GM23338 (cell line): Measurements from ENCODE around the gene C13orf46. TPM values are rescaled to one million over a fixed set of nuclear protein-coding genes. Genes with fewer than 3 reads are reported as not detected.

Experiments used
- ATAC-seq: fragments of 200-7000 bp; cut with Tn5 transposase; 3 replicates; pipeline ENCODE4 v1.9.1; 2020
- DNase-seq: peaks from one replicate; pipeline ENCODE4 v3.0.0-alpha.2; 2015; ENCODE audit warnings: low spot score
- H2AFZ ChIP-seq: fragments of 200-600 bp; sonication (generic); 2 replicates; pipeline ENCODE4 v1.8.0; 2016; ENCODE audit warnings: antibody characterized with exemption, mild to moderate bottlenecking, moderate library complexity
- H3F3A ChIP-seq: fragments of 200-600 bp; sonication (generic); replicated peaks from 2 replicates; pipeline ENCODE4 v1.8.0; 2017; ENCODE audit warnings: antibody characterized with exemption, mixed run types, low read depth
- H3K27ac ChIP-seq: fragments of 200-600 bp; sonication (generic); 2 replicates; pipeline ENCODE4 v1.6.1; 2016; ENCODE audit warnings: low read depth
- H3K27me3 ChIP-seq: fragments of 200-600 bp; sonication (generic); 2 replicates; pipeline ENCODE4 v1.8.0; 2016; ENCODE audit warnings: mild to moderate bottlenecking, mixed run types, moderate library complexity; ENCODE audit not compliant: insufficient read depth
- H3K36me3 ChIP-seq: fragments of 200-600 bp; sonication (generic); 2 replicates; pipeline ENCODE4 v1.8.0; 2016; ENCODE audit warnings: mild to moderate bottlenecking; ENCODE audit not compliant: insufficient read depth
- H3K4me1 ChIP-seq: fragments of 200-600 bp; sonication (generic); 2 replicates; pipeline ENCODE4 v1.8.0; 2016; ENCODE audit warnings: mild to moderate bottlenecking, moderate library complexity; ENCODE audit not compliant: insufficient read depth
- H3K4me2 ChIP-seq: fragments of 200-600 bp; sonication (generic); 2 replicates; pipeline ENCODE4 v1.7.1; 2017; ENCODE audit warnings: mixed run types
- H3K4me3 ChIP-seq: fragments of 200-600 bp; sonication (generic); 2 replicates; pipeline ENCODE4 v1.6.1; 2016; ENCODE audit warnings: mixed run types
- H3K79me2 ChIP-seq: fragments of 200-600 bp; sonication (generic); replicated peaks from 2 replicates; pipeline ENCODE4 v1.8.0; 2017; ENCODE audit warnings: mild to moderate bottlenecking; ENCODE audit not compliant: insufficient read depth
- H3K9me2 ChIP-seq: fragments of 200-600 bp; sonication (generic); 2 replicates; pipeline ENCODE4 v1.8.0; 2017; ENCODE audit not compliant: insufficient read depth
- H4K20me1 ChIP-seq: fragments of 200-600 bp; sonication (generic); replicated peaks from 2 replicates; pipeline ENCODE4 v1.8.0; 2017; ENCODE audit warnings: mild to moderate bottlenecking; ENCODE audit not compliant: insufficient read depth
- H3K27ac Mint-ChIP-seq: 2 replicates; pipeline ENCODE4 v1.8.0; 2020; ENCODE audit warnings: inconsistent platforms, mild to moderate bottlenecking, moderate library complexity, mixed read lengths
- H3K27me3 Mint-ChIP-seq: 3 replicates; pipeline ENCODE4 v1.8.0; 2022; ENCODE audit warnings: low read depth, mild to moderate bottlenecking, moderate library complexity, mixed read lengths, inconsistent platforms; ENCODE audit not compliant: insufficient read depth, poor library complexity
- H3K36me3 Mint-ChIP-seq: 3 replicates; pipeline ENCODE4 v1.8.0; 2021; ENCODE audit warnings: low read depth, mild to moderate bottlenecking, inconsistent platforms, moderate library complexity, mixed read lengths
- H3K4me1 Mint-ChIP-seq: 3 replicates; pipeline ENCODE4 v1.8.0; 2020; ENCODE audit warnings: mild to moderate bottlenecking, inconsistent platforms, mixed read lengths
- H3K4me3 Mint-ChIP-seq: 3 replicates; pipeline ENCODE4 v1.8.0; 2021; ENCODE audit warnings: moderate library complexity, mild to moderate bottlenecking, inconsistent platforms, mixed read lengths
- H3K9me3 Mint-ChIP-seq: 3 replicates; pipeline ENCODE4 v1.8.0; 2020; ENCODE audit warnings: moderate library complexity, mild to moderate bottlenecking, inconsistent platforms, mixed read lengths
- CREB1 ChIP-seq: fragments of 250-450 bp; sonication (Bioruptor Pico); IDR thresholded peaks from 2 replicates; pipeline ENCODE4 v1.5.0; 2020; ENCODE audit warnings: low read depth, mild to moderate bottlenecking, moderate library complexity
- EZH2 ChIP-seq: fragments of 200-600 bp; sonication (generic); IDR thresholded peaks from one replicate; pipeline ENCODE4 v1.8.0; 2017; ENCODE audit warnings: antibody characterized with exemption, mild to moderate bottlenecking, low read depth; ENCODE audit not compliant: unreplicated experiment
- JUNB ChIP-seq: IDR thresholded peaks from one replicate; pipeline ENCODE4 v1.6.1; 2016; ENCODE audit warnings: antibody characterized with exemption; ENCODE audit not compliant: unreplicated experiment
- NANOG ChIP-seq: IDR thresholded peaks from 2 replicates; pipeline ENCODE4 v1.6.1; 2016; ENCODE audit warnings: antibody characterized with exemption, borderline replicate concordance
- POLR2AphosphoS5 ChIP-seq: IDR thresholded peaks from 2 replicates; pipeline ENCODE4 v1.6.1; 2016; ENCODE audit warnings: antibody characterized with exemption, low read depth
- STAT1 ChIP-seq: IDR thresholded peaks from one replicate; pipeline ENCODE4 v1.6.1; 2016; ENCODE audit warnings: antibody characterized with exemption; ENCODE audit not compliant: unreplicated experiment
- ZNF114 ChIP-seq: fragments of 250-450 bp; sonication (Bioruptor Pico); IDR thresholded peaks from 2 replicates; pipeline ENCODE4 v1.5.0; 2020; ENCODE audit warnings: mild to moderate bottlenecking, moderate library complexity
- ZNF331 ChIP-seq: fragments of 250-450 bp; sonication (Bioruptor Pico); IDR thresholded peaks from 2 replicates; pipeline ENCODE4 v1.5.0; 2020; ENCODE audit warnings: low read depth, mild to moderate bottlenecking, moderate library complexity
- polyA plus RNA-seq: library from polyadenylated mRNA; unstranded; fragments of >200 nt; fragmentation: Nextera tagmentation; extraction: Ambion mirVana; gene quantifications from 2 replicates; pipeline ENCODE4 v1.2.1, GENCODE V29; 2016
- total RNA-seq: library from RNA; depleted of rRNA; stranded (reverse); fragments of >200 nt; shearing (Covaris generic); gene quantifications from 2 replicates; pipeline ENCODE4 v1.2.3, GENCODE V29; 2014
- TF ChIP-seq, protein P1 (sequence below): IDR thresholded peaks from one replicate; pipeline ENCODE4 v1.6.1; 2018; ENCODE audit warnings: antibody characterized with exemption; ENCODE audit not compliant: unreplicated experiment
- TF ChIP-seq, protein P2 (sequence below), 2 experiments: fragments of 200-600 bp in 1 of 2; sonication (generic) in 1 of 2; conservative IDR thresholded peaks; 2 replicates each; pipeline versions ENCODE4 v1.5.1 to v1.6.1; 2016 to 2017; ENCODE audit warnings: antibody characterized with exemption in 2 of 2, low read depth in 2 of 2, mild to moderate bottlenecking in 2 of 2, moderate library complexity in 1 of 2
- TF ChIP-seq, protein P3 (sequence below): IDR thresholded peaks from 2 replicates; pipeline ENCODE4 v1.6.1; 2016; ENCODE audit warnings: antibody characterized with exemption
- TF ChIP-seq, protein P4 (sequence below): fragments of 250-450 bp; sonication (Bioruptor Pico); IDR thresholded peaks from 2 replicates; pipeline ENCODE4 v1.5.0; 2020; ENCODE audit warnings: mild to moderate bottlenecking, moderate library complexity

The C13orf46 gene
- total and polyA plus RNA-seq, 2 experiments from 2014 or later = 0.44 to 1.5 TPM

DNA sequence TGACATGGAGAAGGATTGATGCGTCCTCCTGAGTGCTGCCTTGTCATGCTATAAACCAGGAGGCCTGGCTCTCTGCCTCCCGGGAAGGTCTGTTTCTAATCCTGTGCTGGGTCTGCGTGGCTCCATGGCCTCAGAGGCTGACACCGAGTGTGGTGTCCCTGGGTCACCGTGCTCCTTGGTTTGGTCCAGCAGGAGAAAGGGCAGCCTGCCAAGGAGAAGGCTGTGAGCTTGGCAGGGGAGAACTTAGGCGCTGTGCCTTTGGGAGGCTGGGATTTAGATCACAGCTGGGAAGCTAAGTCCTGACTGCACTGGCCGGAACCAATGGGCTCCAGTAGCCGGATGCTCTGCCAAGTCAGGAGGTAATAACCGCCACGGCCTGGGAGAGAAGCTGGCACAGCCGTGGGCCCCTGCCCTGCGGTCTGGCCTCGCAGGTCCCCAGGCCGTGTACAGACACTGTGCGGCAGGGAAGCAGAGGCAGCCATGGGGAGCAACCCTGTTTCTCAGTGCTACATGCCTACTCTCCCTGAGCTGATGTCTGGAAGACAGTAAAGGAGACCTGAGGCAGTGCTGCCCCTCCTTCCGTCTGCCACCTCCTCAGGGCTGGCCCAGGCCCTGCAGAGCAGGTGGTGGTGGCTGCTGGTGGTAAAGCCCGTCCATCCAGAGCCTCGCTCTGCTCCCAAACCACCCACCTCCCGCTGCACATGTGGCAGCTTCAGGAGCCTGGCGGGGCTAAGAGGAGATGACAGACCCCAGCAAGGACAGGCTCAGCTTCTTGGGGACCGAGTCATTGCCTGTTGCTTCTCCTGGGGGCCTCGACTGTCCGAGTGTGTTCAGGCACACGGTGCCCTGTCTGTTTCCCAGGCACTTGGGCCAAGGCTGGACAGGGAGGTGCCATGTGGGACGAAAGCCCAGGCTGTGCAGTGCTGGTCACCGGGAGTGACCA, 44.9 kb downstream of the C13orf46 start:
- DNase-seq = no peak
- Histone ChIP-seq H3K4me3 (no peak overlapping the region), H2AFZ (no peak overlapping the region), H3K4me1 (no peaks in the 10 kb centered on the region), H3K36me3 (no peaks in the 10 kb centered on the region), H3K4me2 (no peak overlapping the region), H3K27ac (no peak overlapping the region), H3K79me2 (no peaks in the 10 kb centered on the region), H3F3A (no peaks in the 10 kb centered on the region), H3K27me3 (no peaks in the 10 kb centered on the region), H3K9me2 (no peaks in the 10 kb centered on the region), H4K20me1 (no peaks in the 10 kb centered on the region)
- Mint-ChIP-seq H3K4me1 (peaks cover 7% of the 10 kb centered on the region), H3K27me3 (peaks cover 4% of the 10 kb centered on the region), H3K9me3 (no peaks in the 10 kb centered on the region; the same call in 2 of the 3 replicates), H3K36me3 (no peaks in the 10 kb centered on the region; the same call in 2 of the 3 replicates), H3K4me3 (no peak overlapping the region), H3K27ac (no peak overlapping the region)
- no peak; the same call in 2 of the 3 replicates for ATAC-seq
- TF ChIP-seq, protein P1, sequence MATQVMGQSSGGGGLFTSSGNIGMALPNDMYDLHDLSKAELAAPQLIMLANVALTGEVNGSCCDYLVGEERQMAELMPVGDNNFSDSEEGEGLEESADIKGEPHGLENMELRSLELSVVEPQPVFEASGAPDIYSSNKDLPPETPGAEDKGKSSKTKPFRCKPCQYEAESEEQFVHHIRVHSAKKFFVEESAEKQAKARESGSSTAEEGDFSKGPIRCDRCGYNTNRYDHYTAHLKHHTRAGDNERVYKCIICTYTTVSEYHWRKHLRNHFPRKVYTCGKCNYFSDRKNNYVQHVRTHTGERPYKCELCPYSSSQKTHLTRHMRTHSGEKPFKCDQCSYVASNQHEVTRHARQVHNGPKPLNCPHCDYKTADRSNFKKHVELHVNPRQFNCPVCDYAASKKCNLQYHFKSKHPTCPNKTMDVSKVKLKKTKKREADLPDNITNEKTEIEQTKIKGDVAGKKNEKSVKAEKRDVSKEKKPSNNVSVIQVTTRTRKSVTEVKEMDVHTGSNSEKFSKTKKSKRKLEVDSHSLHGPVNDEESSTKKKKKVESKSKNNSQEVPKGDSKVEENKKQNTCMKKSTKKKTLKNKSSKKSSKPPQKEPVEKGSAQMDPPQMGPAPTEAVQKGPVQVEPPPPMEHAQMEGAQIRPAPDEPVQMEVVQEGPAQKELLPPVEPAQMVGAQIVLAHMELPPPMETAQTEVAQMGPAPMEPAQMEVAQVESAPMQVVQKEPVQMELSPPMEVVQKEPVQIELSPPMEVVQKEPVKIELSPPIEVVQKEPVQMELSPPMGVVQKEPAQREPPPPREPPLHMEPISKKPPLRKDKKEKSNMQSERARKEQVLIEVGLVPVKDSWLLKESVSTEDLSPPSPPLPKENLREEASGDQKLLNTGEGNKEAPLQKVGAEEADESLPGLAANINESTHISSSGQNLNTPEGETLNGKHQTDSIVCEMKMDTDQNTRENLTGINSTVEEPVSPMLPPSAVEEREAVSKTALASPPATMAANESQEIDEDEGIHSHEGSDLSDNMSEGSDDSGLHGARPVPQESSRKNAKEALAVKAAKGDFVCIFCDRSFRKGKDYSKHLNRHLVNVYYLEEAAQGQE = no peak
- TF ChIP-seq, protein P2, sequence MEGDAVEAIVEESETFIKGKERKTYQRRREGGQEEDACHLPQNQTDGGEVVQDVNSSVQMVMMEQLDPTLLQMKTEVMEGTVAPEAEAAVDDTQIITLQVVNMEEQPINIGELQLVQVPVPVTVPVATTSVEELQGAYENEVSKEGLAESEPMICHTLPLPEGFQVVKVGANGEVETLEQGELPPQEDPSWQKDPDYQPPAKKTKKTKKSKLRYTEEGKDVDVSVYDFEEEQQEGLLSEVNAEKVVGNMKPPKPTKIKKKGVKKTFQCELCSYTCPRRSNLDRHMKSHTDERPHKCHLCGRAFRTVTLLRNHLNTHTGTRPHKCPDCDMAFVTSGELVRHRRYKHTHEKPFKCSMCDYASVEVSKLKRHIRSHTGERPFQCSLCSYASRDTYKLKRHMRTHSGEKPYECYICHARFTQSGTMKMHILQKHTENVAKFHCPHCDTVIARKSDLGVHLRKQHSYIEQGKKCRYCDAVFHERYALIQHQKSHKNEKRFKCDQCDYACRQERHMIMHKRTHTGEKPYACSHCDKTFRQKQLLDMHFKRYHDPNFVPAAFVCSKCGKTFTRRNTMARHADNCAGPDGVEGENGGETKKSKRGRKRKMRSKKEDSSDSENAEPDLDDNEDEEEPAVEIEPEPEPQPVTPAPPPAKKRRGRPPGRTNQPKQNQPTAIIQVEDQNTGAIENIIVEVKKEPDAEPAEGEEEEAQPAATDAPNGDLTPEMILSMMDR (conservative IDR thresholded peaks at IDR 0.05; ENCODE audit: low read depth in 2 of 2) = no peak
- TF ChIP-seq, protein P3, sequence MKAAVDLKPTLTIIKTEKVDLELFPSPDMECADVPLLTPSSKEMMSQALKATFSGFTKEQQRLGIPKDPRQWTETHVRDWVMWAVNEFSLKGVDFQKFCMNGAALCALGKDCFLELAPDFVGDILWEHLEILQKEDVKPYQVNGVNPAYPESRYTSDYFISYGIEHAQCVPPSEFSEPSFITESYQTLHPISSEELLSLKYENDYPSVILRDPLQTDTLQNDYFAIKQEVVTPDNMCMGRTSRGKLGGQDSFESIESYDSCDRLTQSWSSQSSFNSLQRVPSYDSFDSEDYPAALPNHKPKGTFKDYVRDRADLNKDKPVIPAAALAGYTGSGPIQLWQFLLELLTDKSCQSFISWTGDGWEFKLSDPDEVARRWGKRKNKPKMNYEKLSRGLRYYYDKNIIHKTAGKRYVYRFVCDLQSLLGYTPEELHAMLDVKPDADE = no peak
- TF ChIP-seq POLR2AphosphoS5 (no peak), EZH2 (no peak), ZNF114 (CRISPR knock-in tag) (no peak), STAT1 (no peak), ZNF331 (CRISPR knock-in tag) (no peak), NANOG (no peak), CREB1 (no peak), JUNB (no peak)
- TF ChIP-seq, protein P4, sequence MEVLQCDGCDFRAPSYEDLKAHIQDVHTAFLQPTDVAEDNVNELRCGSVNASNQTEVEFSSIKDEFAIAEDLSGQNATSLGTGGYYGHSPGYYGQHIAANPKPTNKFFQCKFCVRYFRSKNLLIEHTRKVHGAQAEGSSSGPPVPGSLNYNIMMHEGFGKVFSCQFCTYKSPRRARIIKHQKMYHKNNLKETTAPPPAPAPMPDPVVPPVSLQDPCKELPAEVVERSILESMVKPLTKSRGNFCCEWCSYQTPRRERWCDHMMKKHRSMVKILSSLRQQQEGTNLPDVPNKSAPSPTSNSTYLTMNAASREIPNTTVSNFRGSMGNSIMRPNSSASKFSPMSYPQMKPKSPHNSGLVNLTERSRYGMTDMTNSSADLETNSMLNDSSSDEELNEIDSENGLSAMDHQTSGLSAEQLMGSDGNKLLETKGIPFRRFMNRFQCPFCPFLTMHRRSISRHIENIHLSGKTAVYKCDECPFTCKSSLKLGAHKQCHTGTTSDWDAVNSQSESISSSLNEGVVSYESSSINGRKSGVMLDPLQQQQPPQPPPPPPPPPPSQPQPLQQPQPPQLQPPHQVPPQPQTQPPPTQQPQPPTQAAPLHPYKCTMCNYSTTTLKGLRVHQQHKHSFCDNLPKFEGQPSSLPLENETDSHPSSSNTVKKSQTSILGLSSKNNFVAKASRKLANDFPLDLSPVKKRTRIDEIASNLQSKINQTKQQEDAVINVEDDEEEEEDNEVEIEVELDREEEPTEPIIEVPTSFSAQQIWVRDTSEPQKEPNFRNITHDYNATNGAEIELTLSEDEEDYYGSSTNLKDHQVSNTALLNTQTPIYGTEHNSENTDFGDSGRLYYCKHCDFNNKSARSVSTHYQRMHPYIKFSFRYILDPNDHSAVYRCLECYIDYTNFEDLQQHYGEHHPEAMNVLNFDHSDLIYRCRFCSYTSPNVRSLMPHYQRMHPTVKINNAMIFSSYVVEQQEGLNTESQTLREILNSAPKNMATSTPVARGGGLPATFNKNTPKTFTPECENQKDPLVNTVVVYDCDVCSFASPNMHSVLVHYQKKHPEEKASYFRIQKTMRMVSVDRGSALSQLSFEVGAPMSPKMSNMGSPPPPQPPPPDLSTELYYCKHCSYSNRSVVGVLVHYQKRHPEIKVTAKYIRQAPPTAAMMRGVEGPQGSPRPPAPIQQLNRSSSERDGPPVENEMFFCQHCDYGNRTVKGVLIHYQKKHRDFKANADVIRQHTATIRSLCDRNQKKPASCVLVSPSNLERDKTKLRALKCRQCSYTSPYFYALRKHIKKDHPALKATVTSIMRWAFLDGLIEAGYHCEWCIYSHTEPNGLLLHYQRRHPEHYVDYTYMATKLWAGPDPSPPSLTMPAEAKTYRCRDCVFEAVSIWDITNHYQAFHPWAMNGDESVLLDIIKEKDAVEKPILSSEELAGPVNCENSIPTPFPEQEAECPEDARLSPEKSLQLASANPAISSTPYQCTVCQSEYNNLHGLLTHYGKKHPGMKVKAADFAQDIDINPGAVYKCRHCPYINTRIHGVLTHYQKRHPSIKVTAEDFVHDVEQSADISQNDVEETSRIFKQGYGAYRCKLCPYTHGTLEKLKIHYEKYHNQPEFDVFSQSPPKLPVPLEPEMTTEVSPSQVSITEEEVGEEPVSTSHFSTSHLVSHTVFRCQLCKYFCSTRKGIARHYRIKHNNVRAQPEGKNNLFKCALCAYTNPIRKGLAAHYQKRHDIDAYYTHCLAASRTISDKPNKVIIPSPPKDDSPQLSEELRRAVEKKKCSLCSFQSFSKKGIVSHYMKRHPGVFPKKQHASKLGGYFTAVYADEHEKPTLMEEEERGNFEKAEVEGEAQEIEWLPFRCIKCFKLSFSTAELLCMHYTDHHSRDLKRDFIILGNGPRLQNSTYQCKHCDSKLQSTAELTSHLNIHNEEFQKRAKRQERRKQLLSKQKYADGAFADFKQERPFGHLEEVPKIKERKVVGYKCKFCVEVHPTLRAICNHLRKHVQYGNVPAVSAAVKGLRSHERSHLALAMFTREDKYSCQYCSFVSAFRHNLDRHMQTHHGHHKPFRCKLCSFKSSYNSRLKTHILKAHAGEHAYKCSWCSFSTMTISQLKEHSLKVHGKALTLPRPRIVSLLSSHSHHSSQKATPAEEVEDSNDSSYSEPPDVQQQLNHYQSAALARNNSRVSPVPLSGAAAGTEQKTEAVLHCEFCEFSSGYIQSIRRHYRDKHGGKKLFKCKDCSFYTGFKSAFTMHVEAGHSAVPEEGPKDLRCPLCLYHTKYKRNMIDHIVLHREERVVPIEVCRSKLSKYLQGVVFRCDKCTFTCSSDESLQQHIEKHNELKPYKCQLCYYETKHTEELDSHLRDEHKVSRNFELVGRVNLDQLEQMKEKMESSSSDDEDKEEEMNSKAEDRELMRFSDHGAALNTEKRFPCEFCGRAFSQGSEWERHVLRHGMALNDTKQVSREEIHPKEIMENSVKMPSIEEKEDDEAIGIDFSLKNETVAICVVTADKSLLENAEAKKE = no peak
